Esophagus (tissue), 2 donors: ENCODE data around the gene HYKK. TPM values are rescaled to one million over a fixed set of nuclear protein-coding genes. Genes with fewer than 3 reads are reported as not detected.
"Not testable (repeated sequence)": the region's sequence is repeated elsewhere in the genome, so short reads cannot be mapped to it uniquely, and the experiment has no call there.

ENCODE experiments used
- H3K27ac ChIP-seq, 2 donors: one replicate each; pipeline ENCODE4 v1.5.1; 2013; ENCODE audit warnings: low read depth in 2 of 2, mild to moderate bottlenecking in 2 of 2, inconsistent platforms in 1 of 2, low read length in 1 of 2, moderate library complexity in 1 of 2
- H3K27me3 ChIP-seq, 2 donors: one replicate each; pipeline ENCODE4 v1.6.1; 2013; ENCODE audit warnings: low read length in 2 of 2, control low read depth in 1 of 2, mild to moderate bottlenecking in 1 of 2; ENCODE audit not compliant: insufficient read depth in 2 of 2, control insufficient read depth in 1 of 2
- H3K36me3 ChIP-seq, 2 donors: one replicate each; pipeline ENCODE4 v1.6.1; 2013; ENCODE audit warnings: low read length in 1 of 2; ENCODE audit not compliant: control insufficient read depth in 2 of 2, insufficient read depth in 2 of 2
- H3K4me1 ChIP-seq, 2 donors: one replicate each; pipeline ENCODE4 v1.6.1; 2013; ENCODE audit warnings: low read length in 1 of 2; ENCODE audit not compliant: control insufficient read depth in 2 of 2, insufficient read depth in 2 of 2
- H3K4me3 ChIP-seq, 2 donors: one replicate each; pipeline ENCODE4 v1.5.1; 2013; ENCODE audit warnings: low read length in 2 of 2, mild to moderate bottlenecking in 2 of 2, low read depth in 1 of 2, moderate library complexity in 1 of 2
- H3K9me3 ChIP-seq, 2 donors: one replicate each; pipeline ENCODE4 v1.6.1; 2013; ENCODE audit warnings: mild to moderate bottlenecking in 2 of 2, low read depth in 1 of 2, low read length in 1 of 2, moderate library complexity in 1 of 2; ENCODE audit not compliant: control insufficient read depth in 2 of 2, insufficient read depth in 1 of 2
- WGBS, 2 donors: extraction: QIAGEN DNeasy Blood & Tissue Kit; methylation state at CpG; one replicate each; pipeline ENCODE4 v1.1.7; 2013; 5-methylcytosine and 5-hydroxymethylcytosine counted together
- polyA plus RNA-seq, 2 donors: library from polyadenylated mRNA; stranded (reverse); fragments of 200-250 nt; gene quantifications; one replicate each; pipeline ENCODE4 v1.2.3, GENCODE V29; 2013
- donor health status: healthy with polysubstance abuse.
- donor health status: Bipolar disorder and iron deficiency.

Gene HYKK
- polyA plus RNA-seq, 2 donors = 2.7 to 2.9 TPM

DNA sequence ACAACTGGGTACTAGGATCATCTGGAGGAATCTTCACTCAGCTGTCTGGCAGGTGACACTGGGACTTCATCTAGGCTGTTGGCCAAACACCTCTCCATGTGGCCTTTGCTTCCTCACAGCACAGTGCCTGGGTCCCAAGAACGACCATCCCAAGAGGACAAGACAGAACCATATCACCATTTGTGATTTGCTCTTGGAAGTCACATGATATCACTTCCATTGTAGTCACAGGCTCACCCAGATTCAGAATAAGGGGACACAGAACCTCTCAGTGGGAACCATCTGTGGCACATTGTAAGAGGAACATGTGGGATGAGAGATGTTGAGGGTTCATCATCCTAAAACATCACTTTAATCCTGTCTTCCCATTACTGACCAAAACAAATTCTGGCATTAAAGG lies 31.0 kb downstream of the HYKK start:
- H3K27me3 ChIP-seq = no peaks in the 10 kb centered on the region
- peaks cover 0 to 2% of the 10 kb centered on the region in 2 donors for H3K36me3 ChIP-seq
- no peak overlapping the region for H3K27ac ChIP-seq
- peaks cover 0 to 2% of the 10 kb centered on the region in 2 donors for H3K4me1 ChIP-seq
- no peak overlapping the region for H3K4me3 ChIP-seq
- 78 to 83% methylated on average over 1 of the region's 1 CpG for WGBS, 2 donors
- no peaks in the 10 kb centered on the region for H3K9me3 ChIP-seq

DNA sequence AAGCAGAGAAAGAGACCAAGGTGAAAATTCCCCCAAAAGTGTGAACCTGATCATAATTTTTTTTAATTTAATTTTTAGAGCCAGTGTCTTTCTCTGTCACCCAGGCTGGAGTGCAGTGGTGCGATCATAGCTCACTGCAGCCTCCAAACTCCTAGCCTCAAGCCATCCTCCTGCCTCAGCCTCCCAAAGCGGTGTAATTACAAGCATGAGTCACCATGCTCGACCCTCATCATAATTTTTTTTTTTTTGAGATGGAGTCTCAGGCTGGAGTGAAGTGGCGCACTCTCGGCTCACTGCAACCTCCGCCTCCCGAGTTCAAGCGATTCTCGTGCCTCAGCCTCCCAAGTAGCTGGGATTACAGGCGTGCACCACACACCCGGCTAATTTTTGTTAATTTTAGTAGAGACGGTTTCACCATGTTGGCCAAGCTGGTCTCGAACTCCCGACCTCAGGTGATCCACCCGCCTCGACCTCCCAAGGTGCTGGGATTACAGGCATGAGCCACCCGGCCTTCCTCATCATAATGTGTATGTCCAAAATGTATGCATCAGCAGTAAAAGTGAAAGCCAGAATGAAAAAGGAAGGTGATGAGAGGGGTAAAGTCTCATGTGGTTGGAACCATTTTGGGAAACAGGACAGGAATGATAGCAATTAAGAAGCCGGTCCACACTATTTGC lies 32.2 kb downstream of the HYKK start:
- H3K27ac ChIP-seq = peak overlapping the region; percentile 94 to 99
- WGBS, 2 donors = 72 to 76% methylated on average over 18 of the region's 18 CpGs
- peak overlapping the region; percentile 81 to 85 for H3K4me3 ChIP-seq

DNA sequence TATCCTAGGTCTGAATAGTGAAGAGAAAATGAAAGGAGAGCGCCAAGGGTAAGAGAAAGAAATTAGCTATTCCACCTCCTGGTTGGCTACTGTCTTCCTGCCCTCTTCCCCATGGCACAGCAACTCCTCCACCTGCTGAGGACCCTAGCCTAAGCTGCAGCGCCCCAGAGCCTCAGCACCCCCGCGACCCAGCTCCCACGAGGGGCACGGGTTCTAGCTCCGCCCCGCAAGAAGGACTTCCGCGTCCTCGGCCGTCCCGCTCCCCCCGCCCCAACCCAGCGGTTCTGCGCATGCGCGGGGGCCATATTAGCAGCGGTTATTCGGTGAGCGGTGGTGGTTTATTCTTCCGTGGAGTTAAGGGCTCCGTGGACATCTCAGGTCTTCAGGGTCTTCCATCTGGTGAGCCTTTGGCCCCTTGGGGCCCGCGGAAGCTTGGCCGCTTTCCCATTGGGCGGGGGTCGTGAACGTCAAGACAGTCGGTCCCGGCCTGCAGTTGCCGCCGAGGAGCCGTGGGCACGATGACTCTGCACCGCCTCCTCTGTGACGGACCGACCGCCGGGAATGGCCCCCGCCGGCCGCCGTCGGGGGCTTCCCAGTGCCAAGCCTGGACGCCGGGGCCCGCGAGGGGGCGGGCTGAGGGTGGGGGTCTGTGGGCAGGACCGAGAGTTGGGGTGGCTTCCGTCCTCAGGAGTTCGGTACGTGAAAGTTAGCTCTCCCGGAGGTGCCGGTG lies 32.9 kb downstream of the HYKK start, which contains the start of gene PSMA4:
Gene PSMA4 (plus strand): TSS at position 304 of the 730 bp plus-strand sequence. CDS start 1,484 bp downstream, outside the sequence.
- no peaks in the 10 kb centered on the region for H3K9me3 ChIP-seq
- H3K4me1 ChIP-seq = peaks cover 0 to 2% of the 10 kb centered on the region in 2 donors
- WGBS, 2 donors = 0 to 1% methylated on average over 52 to 56 of the region's 56 CpGs
- H3K27me3 ChIP-seq = no peaks in the 10 kb centered on the region
- peaks cover 0 to 2% of the 10 kb centered on the region in 2 donors for H3K36me3 ChIP-seq
- peak within 1 kb of the TSS; percentile 94 to 99 for H3K27ac ChIP-seq
- H3K4me3 ChIP-seq = peak within 1 kb of the TSS; percentile 81 to 85

More for the DNA sequence above, 32.2 kb downstream of the HYKK start:
- not testable (repeated sequence) for H3K27me3 ChIP-seq, H3K4me1 ChIP-seq, H3K9me3 ChIP-seq, H3K36me3 ChIP-seq

DNA sequence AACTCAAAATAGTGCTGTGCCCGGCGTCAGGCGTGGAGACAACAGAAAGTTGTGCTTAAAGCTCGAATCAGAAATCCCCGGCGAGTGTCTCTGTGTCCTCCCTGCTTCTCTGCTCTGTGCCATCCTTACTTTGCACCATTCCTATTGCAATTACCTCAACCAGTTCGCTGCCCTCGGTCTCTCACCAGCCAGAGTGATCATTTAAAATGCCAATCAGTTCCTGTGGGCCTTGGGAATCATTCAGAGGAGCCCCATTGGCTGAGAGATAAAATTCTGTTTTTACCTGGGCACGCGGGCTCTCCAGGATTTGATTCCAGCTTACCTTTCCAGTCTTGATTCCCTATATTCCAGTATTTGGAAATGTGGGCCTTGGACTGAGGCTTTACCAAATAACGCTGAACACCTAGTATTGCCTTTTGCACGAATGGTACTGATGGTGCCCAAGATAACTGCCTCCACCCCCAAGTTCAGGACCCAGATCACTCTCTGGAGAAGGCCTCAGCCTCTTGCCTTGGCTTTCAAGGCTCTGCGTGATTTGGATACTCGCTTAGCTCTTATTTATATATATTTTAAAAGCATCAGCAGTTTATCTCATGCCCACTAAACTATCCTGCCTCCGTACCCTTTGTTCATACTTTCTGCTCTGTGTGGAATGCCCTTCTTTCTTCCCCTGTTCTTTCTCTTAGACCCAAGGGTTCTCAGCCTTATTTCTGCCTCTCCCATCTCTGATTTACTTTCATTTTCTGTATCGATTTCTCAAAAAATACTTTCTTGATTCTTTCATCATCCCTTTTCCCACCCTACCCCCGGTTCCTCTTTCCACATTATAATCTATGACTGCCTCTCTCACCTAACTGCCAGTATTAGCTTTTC lies 33.7 kb downstream of the HYKK start:
- no peaks in the 10 kb centered on the region for H3K9me3 ChIP-seq
- peak overlapping the region; percentile 94 to 99 for H3K27ac ChIP-seq
- H3K36me3 ChIP-seq = peaks cover 2 to 3% of the 10 kb centered on the region in 2 donors
- H3K27me3 ChIP-seq = no peaks in the 10 kb centered on the region
- 3% methylated on average over 17 of the region's 17 CpGs for WGBS, 2 donors
- peak overlapping the region; percentile 81 to 85 for H3K4me3 ChIP-seq
- peaks cover 0 to 2% of the 10 kb centered on the region in 2 donors for H3K4me1 ChIP-seq

DNA sequence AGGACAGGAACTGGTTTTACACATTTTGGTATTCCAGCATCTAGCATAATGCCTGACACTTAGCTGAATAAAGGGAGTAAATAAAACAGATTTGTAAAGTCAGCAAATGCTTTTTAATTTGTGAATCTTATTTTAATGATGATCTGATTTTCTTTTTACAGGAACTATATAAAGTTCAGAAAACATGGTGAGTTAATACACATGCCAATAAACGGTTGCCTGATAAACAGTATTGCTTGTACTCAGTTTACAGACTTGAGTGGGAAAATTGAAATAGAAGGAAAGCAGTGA lies 34.3 kb downstream of the HYKK start:
- Histone ChIP-seq H3K4me3 (peak overlapping the region in 1 of 2 donors; percentile 81), H3K27ac (no peak overlapping the region), H3K36me3 (peaks cover 2 to 4% of the 10 kb centered on the region in 2 donors), H3K9me3 (no peaks in the 10 kb centered on the region), H3K27me3 (no peaks in the 10 kb centered on the region), H3K4me1 (peaks cover 0 to 2% of the 10 kb centered on the region in 2 donors)
- 22 to 29% methylated on average over 1 of the region's 1 CpG for WGBS, 2 donors

DNA sequence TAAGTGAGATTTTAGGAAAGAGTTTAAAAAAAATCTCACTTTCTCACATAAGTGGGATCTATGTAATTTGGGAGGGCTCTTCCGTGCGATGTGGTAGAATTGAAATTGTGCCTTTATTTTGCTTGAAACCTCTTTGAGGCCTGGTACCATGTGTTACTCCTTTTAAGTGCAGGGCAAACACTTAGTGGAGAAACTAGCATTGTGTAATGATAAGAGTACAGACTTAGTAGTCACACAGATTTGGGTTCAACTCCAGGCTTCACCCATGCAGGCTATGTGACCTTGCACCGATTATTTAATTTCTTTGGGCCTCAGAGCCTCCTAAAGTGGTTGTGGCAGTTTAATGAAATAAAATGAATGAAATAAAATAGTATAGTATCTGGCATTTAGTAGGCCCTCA lies 35.3 kb downstream of the HYKK start:
- Histone ChIP-seq H3K27me3 (no peaks in the 10 kb centered on the region), H3K36me3 (peaks cover 4 to 5% of the 10 kb centered on the region in 2 donors), H3K4me3 (no peak overlapping the region), H3K4me1 (peaks cover 0 to 2% of the 10 kb centered on the region in 2 donors), H3K27ac (no peak overlapping the region), H3K9me3 (no peaks in the 10 kb centered on the region)
- 93 to 97% methylated on average over 3 of the region's 3 CpGs for WGBS, 2 donors

DNA sequence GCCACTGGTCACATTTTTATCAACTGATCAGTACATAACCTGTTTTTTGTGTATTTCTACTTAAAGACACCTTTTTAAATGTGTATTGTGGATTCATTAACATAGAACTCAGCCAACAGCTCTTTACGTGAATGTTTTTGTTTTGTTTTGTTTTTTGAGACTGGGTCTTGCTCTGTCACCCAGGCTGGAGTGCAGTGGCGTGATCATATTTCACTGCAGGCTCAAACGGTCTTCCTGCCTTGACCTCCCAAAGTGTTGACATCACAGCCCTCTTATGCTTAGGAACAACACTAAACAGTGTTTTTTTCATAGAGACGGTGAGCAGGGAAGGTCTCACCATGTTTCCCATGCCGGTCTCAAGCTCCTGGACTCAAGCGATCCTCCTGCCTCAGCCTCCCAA lies 42.8 kb downstream of the HYKK start:
- Histone ChIP-seq H3K9me3 (no peaks in the 10 kb centered on the region), H3K4me1 (no peaks in the 10 kb centered on the region), H3K4me3 (no peak overlapping the region), H3K36me3 (peaks cover 13 to 21% of the 10 kb centered on the region in 2 donors), H3K27ac (no peak overlapping the region), H3K27me3 (no peaks in the 10 kb centered on the region)
- WGBS, 2 donors = 79 to 87% methylated on average over 6 of the region's 6 CpGs

DNA sequence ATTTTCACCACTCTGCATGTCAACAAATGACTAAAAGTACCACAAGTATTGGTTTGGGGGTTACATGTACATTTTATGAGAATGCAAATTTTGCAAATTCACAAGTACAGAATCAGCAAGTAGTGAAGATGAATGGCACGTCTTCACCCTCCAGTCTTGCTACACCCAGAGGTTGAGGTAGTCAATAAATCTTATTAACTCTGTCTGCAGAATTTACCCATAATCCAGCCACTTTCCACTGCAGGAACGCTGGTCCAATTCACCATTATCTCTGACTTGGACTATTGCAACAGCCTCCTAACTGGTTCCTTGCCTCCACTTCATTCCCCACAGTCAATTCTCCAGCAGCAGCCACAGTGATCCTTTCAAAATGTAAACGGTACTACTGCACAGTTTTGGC lies 43.4 kb downstream of the HYKK start:
- WGBS, 2 donors = 70 to 77% methylated on average over 3 of the region's 3 CpGs
- Histone ChIP-seq H3K27me3 (no peaks in the 10 kb centered on the region), H3K4me1 (no peaks in the 10 kb centered on the region), H3K27ac (no peak overlapping the region), H3K9me3 (no peaks in the 10 kb centered on the region), H3K4me3 (no peak overlapping the region), H3K36me3 (peaks cover 13 to 21% of the 10 kb centered on the region in 2 donors)

DNA sequence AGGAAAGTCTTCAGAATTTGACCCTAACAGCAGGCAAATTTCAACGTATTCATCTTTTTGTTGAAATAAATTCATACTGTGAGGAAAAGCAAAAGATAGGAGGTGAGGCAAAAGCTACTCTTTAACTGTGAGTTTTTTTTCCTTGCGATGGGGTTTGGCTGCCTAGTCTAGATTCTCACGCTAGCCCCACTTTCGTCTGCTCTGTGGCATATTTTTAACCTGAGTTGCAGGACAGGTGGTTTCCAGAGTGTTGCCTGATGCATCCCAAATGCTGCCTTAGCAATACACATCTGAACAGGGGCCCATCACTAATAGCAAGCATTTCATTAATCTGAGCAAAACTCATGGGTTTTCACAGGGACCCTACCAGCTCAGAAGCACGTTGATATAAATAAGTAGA lies 44.5 kb downstream of the HYKK start:
- WGBS, 2 donors = 79 to 84% methylated on average over 5 of the region's 5 CpGs
- Histone ChIP-seq H3K27ac (no peak overlapping the region), H3K9me3 (no peaks in the 10 kb centered on the region), H3K4me1 (no peaks in the 10 kb centered on the region), H3K27me3 (no peaks in the 10 kb centered on the region), H3K36me3 (peaks cover 9 to 20% of the 10 kb centered on the region in 2 donors), H3K4me3 (no peak overlapping the region)
